Dedifferentiated amniotic fluid mesenchymal stem cell (primary cell): ENCODE measurements around the gene PBX2.
"Not testable (repeated sequence)": the region's sequence is repeated elsewhere in the genome, so short reads cannot be mapped to it uniquely, and the experiment has no call there.

Source experiments
- DNase-seq: peaks from one replicate; pipeline ENCODE4 v3.0.0-alpha.2; 2016; ENCODE audit errors: extremely low spot score

The PBX2 gene

GRCh38 chr6:32187009-32187709 lies 2.8 kb downstream of the PBX2 start:
- no peak for DNase-seq

DNA sequence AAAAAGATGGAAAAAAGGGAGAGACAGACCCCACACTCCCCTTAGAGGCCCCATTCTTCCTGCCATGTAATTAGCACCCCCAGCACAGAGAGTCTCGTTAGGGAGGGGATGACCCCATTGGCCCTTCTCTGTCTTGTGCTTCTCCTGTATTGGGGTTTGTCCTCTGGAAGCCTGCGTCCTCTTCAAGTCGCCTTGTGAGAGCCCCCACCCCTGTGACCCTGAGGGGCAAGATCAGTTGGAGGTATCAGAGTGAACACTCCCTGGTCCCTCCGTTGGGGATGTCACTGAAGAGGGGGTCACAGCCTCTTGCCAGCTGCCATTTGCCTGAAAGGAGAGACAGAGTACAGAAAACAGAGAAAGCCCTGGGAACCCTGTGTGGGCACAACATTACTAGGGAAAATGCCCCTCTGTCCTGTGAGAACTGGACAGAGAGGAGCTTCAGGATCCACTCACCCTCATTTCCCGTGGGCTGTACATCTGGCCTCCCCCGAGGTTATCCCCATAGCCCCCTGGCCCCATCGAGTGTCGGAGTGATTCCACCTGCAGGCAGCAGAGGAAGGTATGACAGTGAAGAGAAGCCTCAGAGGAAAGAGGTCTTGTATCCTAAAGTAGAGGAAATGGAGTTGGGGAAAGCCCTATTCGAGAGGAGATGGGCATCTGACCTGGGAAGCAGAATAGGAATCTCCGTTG lies 3.7 kb downstream of the PBX2 start:
- not testable (repeated sequence) for DNase-seq

- peak; percentile 87 for DNase-seq
These were observed 4.3 kb downstream of the PBX2 start for GRCh38 chr6:32185681-32186131.

DNA sequence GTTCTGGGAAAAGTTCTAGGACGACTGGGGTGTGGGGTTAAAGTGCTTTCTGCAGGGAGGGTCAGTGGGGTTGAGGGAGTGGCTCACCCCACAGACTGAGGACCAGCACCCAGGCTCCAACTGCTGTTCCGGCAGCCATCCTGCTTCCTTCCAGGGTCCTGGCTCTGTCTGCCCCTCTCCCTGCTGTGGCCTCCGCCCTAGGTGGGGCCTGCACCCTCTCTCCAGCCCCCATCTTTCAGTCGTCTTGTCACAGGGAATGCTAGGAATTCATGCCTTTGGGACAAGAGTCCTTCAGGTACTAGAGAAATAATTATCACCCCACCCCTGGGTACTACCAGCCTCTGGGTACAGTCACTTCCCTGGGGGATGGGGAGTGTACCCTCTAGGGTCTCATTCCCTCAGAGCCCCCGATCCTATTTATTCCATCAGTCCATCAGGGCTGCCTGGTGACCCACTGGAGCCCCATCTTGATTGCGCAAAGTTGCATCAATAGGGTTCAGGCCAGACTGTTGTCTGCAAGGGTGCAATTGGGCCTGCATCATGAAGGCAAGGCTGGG lies 5.8 kb downstream of the PBX2 start, which contains the start of gene AGER:
Gene AGER (minus strand): TSS at position 170 of the 557 bp plus-strand sequence. CDS start 31 bp downstream, at position 139.
- DNase-seq, result no peak

GRCh38 chr6:32183483-32184083 lies 6.4 kb downstream of the PBX2 start:
- DNase-seq, result no peak

- no peak for DNase-seq
These were observed 7.0 kb downstream of the PBX2 start for GRCh38 chr6:32183030-32183429.

DNA sequence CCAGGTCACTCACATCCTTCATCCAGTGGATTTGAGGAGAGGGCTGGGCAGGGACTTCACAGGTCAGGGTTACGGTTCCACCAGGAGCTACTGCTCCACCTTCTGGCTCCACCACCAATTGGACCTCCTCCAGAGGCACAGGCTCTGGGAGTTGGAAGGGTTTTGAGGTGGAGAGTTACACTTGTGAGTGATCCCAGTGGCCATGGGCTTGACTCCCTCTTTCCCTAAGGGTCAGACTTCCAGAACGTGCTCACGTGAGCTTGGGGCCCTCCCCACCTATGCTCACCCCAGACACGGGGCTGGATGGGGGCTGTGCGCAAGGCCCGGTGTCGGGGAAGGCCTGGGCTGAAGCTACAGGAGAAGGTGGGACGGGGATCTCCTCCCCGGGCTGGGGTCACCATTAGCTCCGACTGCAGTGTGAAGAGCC lies 7.4 kb downstream of the PBX2 start:
- no peak for DNase-seq

GRCh38 chr6:32181915-32182529 lies 8.0 kb downstream of the PBX2 start:
- DNase-seq, result no peak

DNA sequence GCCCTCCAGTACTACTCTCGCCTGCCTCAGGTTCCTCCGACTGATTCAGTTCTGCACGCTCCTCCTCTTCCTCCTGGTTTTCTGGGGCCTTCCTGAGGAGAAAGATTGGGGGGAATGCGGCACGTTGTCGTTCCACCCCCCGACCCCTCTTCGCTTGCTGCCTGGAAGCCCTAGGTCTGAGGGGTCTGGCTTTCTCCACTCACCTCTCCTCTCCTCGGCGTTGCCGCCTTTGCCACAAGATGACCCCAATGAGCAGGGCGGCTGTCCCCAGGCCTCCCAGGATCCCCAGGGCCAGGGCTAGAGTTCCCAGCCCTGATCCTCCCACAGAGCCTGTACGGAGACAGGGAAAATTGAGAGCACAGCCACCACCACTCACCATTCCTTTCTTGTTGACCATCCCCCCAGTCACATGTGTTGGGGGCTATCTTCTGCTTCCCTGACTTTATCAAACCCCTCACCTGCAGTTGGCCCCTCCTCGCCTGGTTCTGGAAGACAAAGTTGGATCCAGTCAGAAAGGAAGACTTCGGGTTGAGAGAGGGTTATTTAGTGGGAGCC lies 8.8 kb downstream of the PBX2 start:
- DNase-seq, result no peak

DNA sequence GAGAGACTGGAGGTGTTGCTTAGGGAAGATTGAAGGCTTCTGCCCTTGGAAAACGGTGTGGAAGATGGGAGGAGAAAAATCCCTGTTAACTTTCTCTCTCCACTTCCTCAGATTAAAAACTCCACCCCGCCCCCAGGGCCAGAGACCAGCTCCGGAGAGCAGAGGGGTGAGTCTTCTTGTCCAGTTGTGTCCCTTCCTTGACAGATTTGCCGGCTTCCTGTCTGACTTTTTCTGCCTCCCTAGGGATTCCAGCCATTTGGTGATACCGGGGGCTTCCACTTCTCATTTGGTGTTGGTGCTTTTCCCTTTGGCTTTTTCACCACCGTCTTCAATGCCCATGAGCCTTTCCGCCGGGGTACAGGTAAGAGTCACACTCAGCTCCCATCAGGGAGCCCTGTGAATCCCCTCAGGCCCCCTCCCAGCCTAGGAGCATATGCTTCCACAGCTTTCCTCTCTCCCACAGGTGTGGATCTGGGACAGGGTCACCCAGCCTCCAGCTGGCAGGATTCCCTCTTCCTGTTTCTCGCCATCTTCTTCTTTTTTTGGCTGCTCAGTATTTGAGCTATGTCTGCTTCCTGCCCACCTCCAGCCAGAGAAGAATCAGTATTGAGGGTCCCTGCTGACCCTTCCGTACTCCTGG lies 10.1 kb downstream of the PBX2 start:
- DNase-seq, result no peak

DNA sequence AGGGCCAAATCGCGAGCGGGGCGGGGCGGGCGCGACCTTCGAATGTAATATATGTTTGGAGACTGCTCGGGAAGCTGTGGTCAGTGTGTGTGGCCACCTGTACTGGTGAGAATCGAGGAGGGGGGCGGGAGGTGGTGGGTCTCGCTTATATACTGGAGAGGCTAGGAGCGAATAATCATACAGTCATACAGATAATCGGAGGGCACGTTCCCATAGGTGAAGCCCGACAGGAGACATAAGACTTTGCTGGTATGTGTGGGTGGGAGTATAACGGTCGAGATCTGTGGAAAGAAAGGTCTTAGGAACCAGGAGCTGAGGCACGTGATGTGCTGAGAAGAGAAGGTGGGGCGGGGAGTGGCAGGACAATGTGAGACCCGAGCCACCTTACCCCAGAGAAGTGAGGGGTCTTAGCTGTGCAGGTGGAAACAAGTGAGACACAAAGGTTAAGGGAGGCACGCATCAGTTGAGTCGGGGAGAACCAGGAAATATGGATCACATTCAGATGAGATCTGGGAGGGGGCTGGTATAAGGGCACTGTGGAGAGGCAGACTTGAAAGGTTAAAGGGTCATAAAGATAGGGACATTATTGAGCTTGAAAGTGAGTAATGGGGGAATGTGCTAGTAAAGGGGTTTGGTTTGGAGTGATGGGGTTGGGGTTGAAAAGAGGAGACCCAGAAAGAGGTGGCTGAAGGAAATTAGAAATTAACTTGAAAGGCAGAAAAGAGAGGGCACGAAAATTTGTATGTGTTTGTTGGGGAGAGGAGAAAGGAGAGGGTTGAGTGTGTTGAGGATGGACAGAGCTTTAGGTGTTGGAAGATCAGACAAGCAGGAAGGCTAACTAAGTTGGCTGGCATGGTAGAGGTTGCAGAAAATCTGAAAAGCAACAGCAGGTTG lies 11.2 kb downstream of the PBX2 start:
- no peak for DNase-seq

DNA sequence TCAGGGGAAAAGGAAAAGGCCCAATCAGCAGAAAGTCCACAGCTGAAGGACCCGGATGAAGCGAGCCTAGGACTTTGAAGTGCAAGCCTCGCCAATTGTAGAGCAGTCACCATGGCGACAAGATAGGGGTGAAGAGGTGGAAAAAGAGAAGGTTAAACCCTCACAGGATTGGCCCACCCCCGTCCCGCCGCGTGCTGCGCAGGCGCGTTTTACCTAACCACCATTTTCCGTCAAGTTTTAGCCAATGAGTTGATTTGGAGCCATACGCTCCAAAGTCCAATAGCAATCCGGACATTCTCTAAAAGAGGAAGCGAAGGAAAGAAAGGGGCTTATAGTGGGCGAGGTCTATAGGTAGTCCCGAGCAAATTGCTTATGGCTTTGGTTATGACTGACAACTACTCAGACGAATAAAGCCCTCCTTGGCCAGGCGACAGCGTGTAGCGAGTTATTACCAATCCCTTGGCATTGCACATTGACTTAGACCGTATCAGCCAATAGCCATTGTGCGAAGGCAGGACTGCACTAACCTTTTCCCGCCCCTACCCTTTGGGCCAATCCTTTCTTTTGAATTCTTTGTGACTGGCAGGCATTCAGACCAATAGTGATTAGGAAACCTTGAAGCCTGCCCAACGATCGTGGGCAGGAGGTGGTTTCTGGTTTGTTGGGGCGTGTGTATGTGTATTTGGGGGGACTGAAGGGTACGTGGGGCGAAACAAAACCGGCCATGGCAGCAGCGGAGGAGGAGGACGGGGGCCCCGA lies 12.0 kb downstream of the PBX2 start, which contains the start of gene RNF5:
Gene RNF5 (plus strand): TSS at position 618 of the 759 bp plus-strand sequence. CDS start 107 bp downstream, at position 725.
- peak; percentile 100 for DNase-seq

DNA sequence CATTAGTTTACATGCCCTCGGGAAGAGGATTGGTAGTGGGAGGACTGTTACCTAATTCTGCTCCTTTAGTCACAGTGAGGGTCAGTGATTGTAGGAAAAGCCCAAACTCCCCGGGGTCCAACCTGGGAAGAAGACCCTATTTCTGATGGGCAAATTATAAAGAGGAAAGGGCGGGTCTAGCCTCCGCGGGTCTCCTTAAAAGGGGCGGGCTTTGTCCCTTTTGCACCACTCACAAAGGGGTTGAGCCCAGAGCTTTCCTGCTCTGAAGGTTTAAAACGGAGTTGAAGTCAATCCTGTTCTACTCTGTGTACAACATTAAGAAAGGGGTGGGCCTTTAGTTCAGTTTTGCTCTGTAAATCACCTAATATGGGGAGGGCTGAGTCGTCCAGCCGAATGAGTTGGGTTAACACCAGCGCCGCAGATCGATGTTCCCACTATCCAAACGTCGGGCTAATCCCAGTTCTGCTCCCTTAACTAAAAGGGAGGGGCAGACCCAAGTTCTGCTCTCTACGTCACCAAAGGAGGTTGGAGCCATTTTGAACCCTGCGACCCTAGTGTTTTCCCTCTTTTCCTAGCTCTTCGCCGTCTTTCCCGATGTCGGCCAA lies 12.7 kb downstream of the PBX2 start:
- DNase-seq, result no peak

- peak; percentile 19 for DNase-seq
These were observed 13.4 kb downstream of the PBX2 start for GRCh38 chr6:32176476-32177182.

GRCh38 chr6:32175711-32176475 lies 14.1 kb downstream of the PBX2 start, which contains the start of gene AGPAT1:
TSS of gene AGPAT1 (minus strand) at chr6:32176084. CDS start at chr6:32171496, 4,588 bp downstream.
- DNase-seq, result peak; percentile 96

DNA sequence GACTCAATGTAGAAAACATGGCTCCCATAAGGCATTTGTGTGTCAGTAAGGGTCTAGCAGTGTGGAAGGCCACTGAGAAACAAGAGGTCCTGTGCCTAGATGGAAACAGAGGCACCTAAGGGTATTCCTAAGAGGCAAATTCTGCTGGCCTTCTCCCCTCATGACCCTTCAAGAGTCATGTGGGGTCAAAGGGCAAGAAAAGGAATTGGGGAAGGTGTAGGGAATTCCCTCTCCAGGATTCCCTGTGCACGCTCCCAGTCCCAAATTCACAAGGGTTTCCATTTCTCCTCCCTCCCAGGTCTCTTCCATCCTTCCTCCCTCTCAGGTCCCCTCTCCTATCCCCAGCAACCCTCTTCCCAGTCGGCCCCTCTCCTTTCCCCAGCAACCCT lies 14.7 kb downstream of the PBX2 start:
- DNase-seq, result no peak

GRCh38 chr6:32174416-32174815 lies 15.6 kb downstream of the PBX2 start:
- DNase-seq, result no peak
